PC-9 (cell line): ENCODE measurements around the gene PFKP.

Source experiments
- EZH2 ChIP-seq: fragments of 200-600 bp; sonication (generic); IDR thresholded peaks from 2 replicates; pipeline ENCODE4 v1.8.0; 2017; ENCODE audit warnings: antibody characterized with exemption, low read depth
- TF ChIP-seq, protein P1 (sequence below): fragments of 200-600 bp; sonication (generic); conservative IDR thresholded peaks from 2 replicates; pipeline ENCODE4 v1.6.1; 2017; ENCODE audit warnings: mixed run types, antibody characterized with exemption, mild to moderate bottlenecking, moderate library complexity

DNA sequence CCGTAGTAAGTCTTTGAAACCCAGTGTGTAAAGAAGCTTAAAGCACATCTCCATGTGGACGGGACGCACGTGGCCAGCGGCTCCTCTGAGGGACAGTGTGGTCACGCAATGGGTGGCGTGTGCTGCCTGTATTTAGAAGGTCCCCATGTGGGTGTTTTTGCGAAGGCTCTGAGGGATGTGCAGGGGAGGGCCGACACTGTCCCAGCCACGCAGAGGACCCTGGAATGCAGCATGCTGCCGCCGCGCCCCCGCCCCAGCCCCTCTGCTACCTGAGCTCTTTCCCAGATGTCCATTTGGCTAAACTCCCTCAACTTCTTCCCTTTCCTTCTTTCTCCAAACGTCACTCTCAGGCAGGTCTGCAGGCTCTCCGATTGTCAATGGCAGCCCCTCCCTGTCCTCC lies 8.8 kb downstream of the PFKP start:
- TF ChIP-seq EZH2, result no peak
- TF ChIP-seq, protein P1, sequence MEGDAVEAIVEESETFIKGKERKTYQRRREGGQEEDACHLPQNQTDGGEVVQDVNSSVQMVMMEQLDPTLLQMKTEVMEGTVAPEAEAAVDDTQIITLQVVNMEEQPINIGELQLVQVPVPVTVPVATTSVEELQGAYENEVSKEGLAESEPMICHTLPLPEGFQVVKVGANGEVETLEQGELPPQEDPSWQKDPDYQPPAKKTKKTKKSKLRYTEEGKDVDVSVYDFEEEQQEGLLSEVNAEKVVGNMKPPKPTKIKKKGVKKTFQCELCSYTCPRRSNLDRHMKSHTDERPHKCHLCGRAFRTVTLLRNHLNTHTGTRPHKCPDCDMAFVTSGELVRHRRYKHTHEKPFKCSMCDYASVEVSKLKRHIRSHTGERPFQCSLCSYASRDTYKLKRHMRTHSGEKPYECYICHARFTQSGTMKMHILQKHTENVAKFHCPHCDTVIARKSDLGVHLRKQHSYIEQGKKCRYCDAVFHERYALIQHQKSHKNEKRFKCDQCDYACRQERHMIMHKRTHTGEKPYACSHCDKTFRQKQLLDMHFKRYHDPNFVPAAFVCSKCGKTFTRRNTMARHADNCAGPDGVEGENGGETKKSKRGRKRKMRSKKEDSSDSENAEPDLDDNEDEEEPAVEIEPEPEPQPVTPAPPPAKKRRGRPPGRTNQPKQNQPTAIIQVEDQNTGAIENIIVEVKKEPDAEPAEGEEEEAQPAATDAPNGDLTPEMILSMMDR, result no peak
